Epithelial cell of proximal tubule (primary cell): ENCODE data around the gene COL6A2. TPM values are rescaled to one million over a fixed set of nuclear protein-coding genes. Genes with fewer than 3 reads are reported as not detected.

Source experiments
- DNase-seq: peaks from one replicate; pipeline ENCODE4 v3.0.0-alpha.2; 2011; ENCODE audit warnings: low read depth
- H3K4me3 ChIP-seq: 2 replicates; pipeline ENCODE4 v1.5.1; 2011; ENCODE audit warnings: low read depth, mild to moderate bottlenecking, low read length
- total RNA-seq: library from RNA; depleted of rRNA; stranded (reverse); fragments of >200 nt; gene quantifications from 2 replicates; pipeline ENCODE4 v1.2.3, GENCODE V29; 2015
- TF ChIP-seq, protein P1 (sequence below): conservative IDR thresholded peaks from 2 replicates; pipeline ENCODE4 v1.5.1; 2012; ENCODE audit warnings: low read depth, mild to moderate bottlenecking, low read length

The COL6A2 gene
- total RNA-seq, 1 donor from 2014 or later, result 138 TPM

- TF ChIP-seq, protein P1, sequence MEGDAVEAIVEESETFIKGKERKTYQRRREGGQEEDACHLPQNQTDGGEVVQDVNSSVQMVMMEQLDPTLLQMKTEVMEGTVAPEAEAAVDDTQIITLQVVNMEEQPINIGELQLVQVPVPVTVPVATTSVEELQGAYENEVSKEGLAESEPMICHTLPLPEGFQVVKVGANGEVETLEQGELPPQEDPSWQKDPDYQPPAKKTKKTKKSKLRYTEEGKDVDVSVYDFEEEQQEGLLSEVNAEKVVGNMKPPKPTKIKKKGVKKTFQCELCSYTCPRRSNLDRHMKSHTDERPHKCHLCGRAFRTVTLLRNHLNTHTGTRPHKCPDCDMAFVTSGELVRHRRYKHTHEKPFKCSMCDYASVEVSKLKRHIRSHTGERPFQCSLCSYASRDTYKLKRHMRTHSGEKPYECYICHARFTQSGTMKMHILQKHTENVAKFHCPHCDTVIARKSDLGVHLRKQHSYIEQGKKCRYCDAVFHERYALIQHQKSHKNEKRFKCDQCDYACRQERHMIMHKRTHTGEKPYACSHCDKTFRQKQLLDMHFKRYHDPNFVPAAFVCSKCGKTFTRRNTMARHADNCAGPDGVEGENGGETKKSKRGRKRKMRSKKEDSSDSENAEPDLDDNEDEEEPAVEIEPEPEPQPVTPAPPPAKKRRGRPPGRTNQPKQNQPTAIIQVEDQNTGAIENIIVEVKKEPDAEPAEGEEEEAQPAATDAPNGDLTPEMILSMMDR, result no peak
- DNase-seq, result no peak
- H3K4me3 ChIP-seq, result no peak overlapping the region
These were observed 22.7 kb downstream of the COL6A2 start for GRCh38 chr21:46120301-46121285.

- no peak overlapping the region for H3K4me3 ChIP-seq
- DNase-seq, result no peak
- TF ChIP-seq, protein P1, result no peak
These were observed 23.6 kb downstream of the COL6A2 start for GRCh38 chr21:46121286-46122221.

GRCh38 chr21:46122237-46122671 is 24.3 kb downstream of the COL6A2 start:
- TF ChIP-seq, protein P1, result no peak
- DNase-seq, result no peak
- H3K4me3 ChIP-seq, result no peak overlapping the region

- DNase-seq, result no peak
- TF ChIP-seq, protein P1, result no peak
- H3K4me3 ChIP-seq, result no peak overlapping the region
These were observed 25.1 kb downstream of the COL6A2 start for GRCh38 chr21:46122758-46123683.

DNA sequence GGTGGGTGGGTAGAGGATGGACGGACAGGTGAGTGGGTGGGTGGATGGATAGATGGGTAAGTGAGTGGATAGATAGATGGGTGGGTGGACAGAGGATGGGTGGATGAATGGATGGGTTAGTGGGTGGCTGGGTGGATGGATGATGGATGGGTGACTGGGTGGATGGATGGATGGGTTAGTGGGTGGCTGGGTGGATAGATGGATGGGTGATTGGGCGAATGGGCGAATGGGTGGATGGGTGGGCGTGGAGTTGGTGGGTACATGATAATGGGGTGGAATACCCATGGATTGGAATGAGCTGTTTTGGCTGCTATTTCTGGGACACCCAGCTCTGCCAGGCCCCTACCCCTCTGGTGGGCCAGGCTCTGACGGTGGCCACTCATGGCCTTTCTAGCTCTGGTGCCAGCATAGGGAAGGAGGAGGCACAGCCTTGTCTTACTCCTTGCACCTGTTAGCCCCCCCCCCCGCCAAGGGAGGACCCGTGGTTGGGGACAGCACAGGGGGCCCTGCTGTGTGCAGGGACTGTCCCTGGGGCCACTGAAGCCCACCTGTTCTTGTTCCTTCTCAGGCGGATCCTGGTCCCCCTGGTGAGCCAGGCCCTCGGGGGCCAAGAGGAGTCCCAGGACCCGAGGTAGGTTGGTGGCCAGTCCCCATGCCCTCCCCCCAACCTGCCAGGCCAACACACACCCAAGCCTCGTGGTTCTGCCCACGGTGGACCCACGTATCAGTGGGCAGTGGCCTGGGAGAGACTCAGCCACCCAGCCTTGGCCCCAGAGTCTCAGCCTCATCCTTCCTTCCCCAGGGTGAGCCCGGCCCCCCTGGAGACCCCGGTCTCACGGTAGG is 26.4 kb downstream of the COL6A2 start:
- TF ChIP-seq, protein P1, result no peak
- H3K4me3 ChIP-seq, result no peak overlapping the region
- no peak for DNase-seq
